C4-2B (cell line): Measurements from ENCODE around the gene PAX1.

ENCODE experiments used
- CTCF ChIP-seq: fragments of 450-650 bp; conservative IDR thresholded peaks from 2 replicates; pipeline ENCODE4 v1.5.1; 2017; ENCODE audit warnings: mild to moderate bottlenecking
- ZFX ChIP-seq: fragments of 450-650 bp; IDR thresholded peaks from 2 replicates; pipeline ENCODE4 v1.6.1; 2017

GRCh38 chr20:21705575-21706260 is at the start of gene PAX1:
- TF ChIP-seq CTCF (peak; percentile 68), ZFX (peak; percentile 62; the same call in 1 of the 2 replicates)
